OCI-LY7 (cell line): ENCODE results near the gene IPO13. TPM values are rescaled to one million over a fixed set of nuclear protein-coding genes. Genes with fewer than 3 reads are reported as not detected.

Experiments
- BruUV-seq: library from RNA; stranded (reverse); fragments of 400-500 nt; replicated peaks from 2 replicates; lab custom pipeline; 2021; lab: Mats Ljungman, UMichigan
- CTCF ChIA-PET: fragments of 300-600 bp; sonication (Branson Sonifier 250); formaldehyde crosslinking; loops from one replicate; lab custom pipeline; 2022; ENCODE audit warnings: antibody characterized with exemption; ENCODE audit not compliant: unreplicated experiment; lab: Charles Lee
- POLR2A ChIA-PET: fragments of 300-600 bp; sonication (Branson Sonifier 250); formaldehyde crosslinking; loops from one replicate; lab custom pipeline; 2022; ENCODE audit warnings: antibody characterized with exemption; lab: Charles Lee
- DNase-seq: peaks from one replicate; pipeline ENCODE4 v3.0.0-alpha.2; 2015; ENCODE audit warnings: low spot score
- H2AFZ ChIP-seq: fragments of 200-600 bp; sonication (generic), shearing (Covaris generic); 2 replicates; pipeline ENCODE4 v1.6.1; 2014; ENCODE audit warnings: mild to moderate bottlenecking, antibody characterized with exemption, low read length, moderate library complexity
- H3K27ac ChIP-seq: fragments of 200-600 bp; sonication (generic); 2 replicates; pipeline ENCODE4 v1.5.1; 2014; ENCODE audit warnings: mixed run types, low read depth, mild to moderate bottlenecking, moderate library complexity, low read length, inconsistent platforms; ENCODE audit not compliant: poor library complexity, severe bottlenecking
- H3K36me3 ChIP-seq: fragments of 200-600 bp; sonication (generic); 2 replicates; pipeline ENCODE4 v1.6.1; 2014; ENCODE audit warnings: mild to moderate bottlenecking, antibody characterized with exemption, low read length, moderate library complexity, mixed read lengths; ENCODE audit not compliant: insufficient read depth
- H3K4me1 ChIP-seq: fragments of 200-600 bp; sonication (generic); 2 replicates; pipeline ENCODE4 v1.5.1; 2014; ENCODE audit warnings: mild to moderate bottlenecking, low read length; ENCODE audit not compliant: insufficient read depth, poor library complexity, severe bottlenecking
- H3K4me2 ChIP-seq: fragments of 200-600 bp; sonication (generic); 2 replicates; pipeline ENCODE4 v1.6.1; 2014; ENCODE audit warnings: mild to moderate bottlenecking, low read length
- H3K4me3 ChIP-seq: fragments of 200-600 bp; sonication (generic); 2 replicates; pipeline ENCODE4 v1.5.1; 2014; ENCODE audit warnings: mild to moderate bottlenecking, low read depth, low read length; ENCODE audit not compliant: poor library complexity, severe bottlenecking
- H3K79me2 ChIP-seq: fragments of 200-600 bp; sonication (generic); 2 replicates; pipeline ENCODE4 v1.6.1; 2016; ENCODE audit warnings: low read depth, mild to moderate bottlenecking, low read length, moderate library complexity, mixed read lengths; ENCODE audit not compliant: insufficient read depth
- H3K9me2 ChIP-seq: fragments of 200-600 bp; sonication (generic); 2 replicates; pipeline ENCODE4 v1.6.1; 2016; ENCODE audit warnings: mild to moderate bottlenecking, low read length, mixed read lengths; ENCODE audit not compliant: insufficient read depth
- H3K9me3 ChIP-seq: fragments of 200-600 bp; sonication (generic); 2 replicates; pipeline ENCODE4 v1.6.1; 2014; ENCODE audit warnings: mild to moderate bottlenecking, mixed run types, low read length, mixed read lengths
- H4K20me1 ChIP-seq: fragments of 200-600 bp; sonication (generic); 2 replicates; pipeline ENCODE4 v1.6.1; 2014; ENCODE audit warnings: mild to moderate bottlenecking, antibody characterized with exemption, low read length, moderate library complexity, mixed read lengths; ENCODE audit not compliant: insufficient read depth
- CTCF ChIP-seq: fragments of 200-600 bp; sonication (generic); conservative IDR thresholded peaks from 2 replicates; pipeline ENCODE4 v1.5.1; 2014; ENCODE audit warnings: mild to moderate bottlenecking, antibody characterized with exemption, low read length, moderate library complexity, mixed read lengths
- EZH2phosphoT487 ChIP-seq: fragments of 200-600 bp; sonication (generic); IDR thresholded peaks from 2 replicates; pipeline ENCODE4 v1.6.1; 2018; ENCODE audit warnings: low read depth, borderline replicate concordance, mild to moderate bottlenecking, mixed run types, antibody characterized with exemption, low read length, moderate library complexity, mixed read lengths
- intact Hi-C: fragments of 100-400 bp; cut with micrococcal nuclease; formaldehyde crosslinking; loops from one replicate; pipeline ENCODE4 v1.10.0; 2022; ENCODE audit not compliant: unreplicated experiment
- total RNA-seq, 2 experiments: library from RNA; depleted of rRNA in 1 of 2; stranded (reverse); fragments of >200 nt in 1 of 2; shearing (Covaris generic) in 1 of 2; gene quantifications; 2 replicates each; pipeline ENCODE4 v1.2.3, GENCODE V29; 2014 to 2022

IPO13 gene
- total RNA-seq, 2 experiments from 2014 or later: 17.8 to 24.1 TPM

- Histone ChIP-seq H3K27ac (no peak overlapping the region), H3K36me3 (no peaks in the 10 kb centered on the region), H3K79me2 (no peaks in the 10 kb centered on the region), H3K4me1 (no peaks in the 10 kb centered on the region), H3K4me3 (no peak overlapping the region), H3K9me3 (no peaks in the 10 kb centered on the region), H2AFZ (no peak overlapping the region), H3K4me2 (no peak overlapping the region), H3K9me2 (no peaks in the 10 kb centered on the region), H4K20me1 (no peaks in the 10 kb centered on the region)
- POLR2A ChIA-PET: interaction anchor here (0.7 kb wide), 1 partner anchor 18 kb away, joined by 3 read pairs; no protein-coding TSS in a partner anchor
- TF ChIP-seq EZH2phosphoT487 (no peak), CTCF (no peak)
- DNase-seq: no peak
- CTCF ChIA-PET: no interaction called here
- no TSS peak for BruUV-seq
- intact Hi-C loops: no loop called here
These were observed 64.3 kb downstream of the IPO13 start for GRCh38 chr1:44010935-44011471.

GRCh38 chr1:44012404-44012803 is 65.7 kb downstream of the IPO13 start:
- TF ChIP-seq EZH2phosphoT487: no peak
- TF ChIP-seq CTCF: no peak
- Histone ChIP-seq H3K4me3 (no peak overlapping the region), H3K36me3 (no peaks in the 10 kb centered on the region), H2AFZ (no peak overlapping the region), H3K79me2 (no peaks in the 10 kb centered on the region), H3K27ac (no peak overlapping the region), H3K9me2 (no peaks in the 10 kb centered on the region), H3K9me3 (no peaks in the 10 kb centered on the region), H4K20me1 (no peaks in the 10 kb centered on the region), H3K4me1 (no peaks in the 10 kb centered on the region), H3K4me2 (no peak overlapping the region)
- no peak for DNase-seq
- ChIA-PET POLR2A (no interaction called here), CTCF (no interaction called here)
- intact Hi-C loops: no loop called here
- BruUV-seq: no TSS peak

GRCh38 chr1:44012941-44013609 is 66.3 kb downstream of the IPO13 start:
- POLR2A ChIA-PET: no interaction called here
- intact Hi-C loops: no loop called here

More at GRCh38 chr1:44012941-44013609, 66.3 kb downstream of the IPO13 start:
- no peak for TF ChIP-seq EZH2phosphoT487
- no peak for TF ChIP-seq CTCF
- DNase-seq: no peak
- CTCF ChIA-PET: no interaction called here
- Histone ChIP-seq H3K9me2 (no peaks in the 10 kb centered on the region), H3K27ac (no peak overlapping the region), H4K20me1 (no peaks in the 10 kb centered on the region), H3K4me1 (no peaks in the 10 kb centered on the region), H2AFZ (no peak overlapping the region), H3K4me3 (no peak overlapping the region), H3K4me2 (no peak overlapping the region), H3K36me3 (no peaks in the 10 kb centered on the region), H3K9me3 (no peaks in the 10 kb centered on the region), H3K79me2 (no peaks in the 10 kb centered on the region)
- no TSS peak for BruUV-seq
